BJ (cell line): ENCODE measurements around the gene MORC3. TPM values are rescaled to one million over a fixed set of nuclear protein-coding genes. Genes with fewer than 3 reads are reported as not detected.
"Not testable (repeated sequence)": the region's sequence is repeated elsewhere in the genome, so short reads cannot be mapped to it uniquely, and the experiment has no call there.

ENCODE experiments used
- CTCF ChIA-PET: fragments of 350-600 bp; formaldehyde crosslinking; extraction: SDS; loops from one replicate; lab custom pipeline; 2021; ENCODE audit warnings: antibody characterized with exemption, inconsistent platforms; lab: Yijun Ruan, JAX
- POLR2A ChIA-PET: fragments of 300-600 bp; sonication (Branson Sonifier 250); formaldehyde crosslinking; extraction: SDS; loops from one replicate; lab custom pipeline; 2021; ENCODE audit warnings: antibody characterized with exemption; lab: Charles Lee
- DNase-seq: peaks from one replicate; pipeline ENCODE4 v3.0.0-alpha.2; 2011; ENCODE audit warnings: low read depth
- H3K27me3 ChIP-seq: 2 replicates; pipeline ENCODE4 v1.6.0; 2011; ENCODE audit warnings: low read length; ENCODE audit not compliant: control insufficient read depth, insufficient read depth
- H3K36me3 ChIP-seq: 2 replicates; pipeline ENCODE4 v1.5.1; 2011; ENCODE audit warnings: low read length; ENCODE audit not compliant: control insufficient read depth, insufficient read depth
- H3K4me3 ChIP-seq: 2 replicates; pipeline ENCODE4 v1.5.1; 2011; ENCODE audit warnings: low read depth, mild to moderate bottlenecking, control low read depth, low read length
- polyA plus RNA-seq: library from polyadenylated mRNA; depleted of rRNA; stranded (reverse); fragments of >200 nt; gene quantifications from 2 replicates; pipeline ENCODE4 v1.2.3, GENCODE V29; 2011
- TF ChIP-seq, protein P1 (sequence below): IDR thresholded peaks from 2 replicates; pipeline ENCODE4 v1.5.1; 2011; ENCODE audit warnings: low read depth, mild to moderate bottlenecking, control low read depth, inconsistent platforms, low read length, moderate library complexity; ENCODE audit not compliant: insufficient read depth

Gene MORC3
- polyA plus RNA-seq, 1 experiment, result 8.8 TPM

- DNase-seq, result no peak
- POLR2A ChIA-PET, result no interaction called here
- Histone ChIP-seq H3K4me3 (no peak overlapping the region), H3K36me3 (peaks cover 3% of the 10 kb centered on the region), H3K27me3 (no peaks in the 10 kb centered on the region)
- TF ChIP-seq, protein P1, sequence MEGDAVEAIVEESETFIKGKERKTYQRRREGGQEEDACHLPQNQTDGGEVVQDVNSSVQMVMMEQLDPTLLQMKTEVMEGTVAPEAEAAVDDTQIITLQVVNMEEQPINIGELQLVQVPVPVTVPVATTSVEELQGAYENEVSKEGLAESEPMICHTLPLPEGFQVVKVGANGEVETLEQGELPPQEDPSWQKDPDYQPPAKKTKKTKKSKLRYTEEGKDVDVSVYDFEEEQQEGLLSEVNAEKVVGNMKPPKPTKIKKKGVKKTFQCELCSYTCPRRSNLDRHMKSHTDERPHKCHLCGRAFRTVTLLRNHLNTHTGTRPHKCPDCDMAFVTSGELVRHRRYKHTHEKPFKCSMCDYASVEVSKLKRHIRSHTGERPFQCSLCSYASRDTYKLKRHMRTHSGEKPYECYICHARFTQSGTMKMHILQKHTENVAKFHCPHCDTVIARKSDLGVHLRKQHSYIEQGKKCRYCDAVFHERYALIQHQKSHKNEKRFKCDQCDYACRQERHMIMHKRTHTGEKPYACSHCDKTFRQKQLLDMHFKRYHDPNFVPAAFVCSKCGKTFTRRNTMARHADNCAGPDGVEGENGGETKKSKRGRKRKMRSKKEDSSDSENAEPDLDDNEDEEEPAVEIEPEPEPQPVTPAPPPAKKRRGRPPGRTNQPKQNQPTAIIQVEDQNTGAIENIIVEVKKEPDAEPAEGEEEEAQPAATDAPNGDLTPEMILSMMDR, result no peak
- CTCF ChIA-PET, result interaction anchor here (0.8 kb wide), 1 partner anchor 173 kb away, joined by 3 read pairs; no protein-coding TSS in a partner anchor
Measured at GRCh38 chr21:36325373-36326010, 5.5 kb downstream of the MORC3 start.

GRCh38 chr21:36330904-36331303 is 10.9 kb downstream of the MORC3 start:
- POLR2A ChIA-PET, result no interaction called here
- DNase-seq, result no peak

GRCh38 chr21:36337099-36337509 is 17.1 kb downstream of the MORC3 start:
- CTCF ChIA-PET, result interaction anchor here (0.8 to 1.0 kb wide), 2 partner anchors 13 to 212 kb away, joined by 3 to 7 read pairs; no protein-coding TSS in a partner anchor
- POLR2A ChIA-PET, result no interaction called here
- H3K4me3 ChIP-seq, result no peak overlapping the region
- TF ChIP-seq, protein P1, result no peak
- peaks cover 15% of the 10 kb centered on the region for H3K36me3 ChIP-seq
- no peaks in the 10 kb centered on the region for H3K27me3 ChIP-seq
- no peak for DNase-seq

More at GRCh38 chr21:36330904-36331303, 10.9 kb downstream of the MORC3 start:
- TF ChIP-seq, protein P1, result peak; percentile 72
- Histone ChIP-seq H3K36me3 (peaks cover 2% of the 10 kb centered on the region; the same call in 1 of the 2 replicates), H3K4me3 (no peak overlapping the region), H3K27me3 (no peaks in the 10 kb centered on the region)
- CTCF ChIA-PET, result interaction anchor here (1.2 to 2.5 kb wide), 2 partner anchors 189 to 192 kb away, joined by 5 to 11 read pairs; no protein-coding TSS in a partner anchor

GRCh38 chr21:36338975-36339374 is 19.0 kb downstream of the MORC3 start:
- no peak for DNase-seq
- Histone ChIP-seq H3K27me3 (no peaks in the 10 kb centered on the region), H3K36me3 (peaks cover 16% of the 10 kb centered on the region), H3K4me3 (no peak overlapping the region)
- CTCF ChIA-PET, result interaction anchor here (0.7 kb wide), 1 partner anchor 11 kb away, joined by 3 read pairs; no protein-coding TSS in a partner anchor
- POLR2A ChIA-PET, result no interaction called here
- TF ChIP-seq, protein P1, result no peak

- POLR2A ChIA-PET, CTCF ChIA-PET, DNase-seq, H3K27me3 ChIP-seq, H3K4me3 ChIP-seq: not testable (repeated sequence)
- H3K36me3 ChIP-seq, result peaks cover 20% of the 10 kb centered on the region
Measured at GRCh38 chr21:36342581-36342980, 22.6 kb downstream of the MORC3 start.

GRCh38 chr21:36344931-36345330 is 24.9 kb downstream of the MORC3 start:
- no peak for DNase-seq
- TF ChIP-seq, protein P1, result no peak
- H3K27me3 ChIP-seq, result no peaks in the 10 kb centered on the region
- H3K4me3 ChIP-seq, result no peak overlapping the region
- H3K36me3 ChIP-seq, result peaks cover 20% of the 10 kb centered on the region
- CTCF ChIA-PET, result interaction anchor here (0.6 kb wide), 1 partner anchor 1357 kb away, joined by 3 read pairs; no protein-coding TSS in a partner anchor
- POLR2A ChIA-PET, result no interaction called here
